ENCODE data around the gene FARS2.

DNA sequence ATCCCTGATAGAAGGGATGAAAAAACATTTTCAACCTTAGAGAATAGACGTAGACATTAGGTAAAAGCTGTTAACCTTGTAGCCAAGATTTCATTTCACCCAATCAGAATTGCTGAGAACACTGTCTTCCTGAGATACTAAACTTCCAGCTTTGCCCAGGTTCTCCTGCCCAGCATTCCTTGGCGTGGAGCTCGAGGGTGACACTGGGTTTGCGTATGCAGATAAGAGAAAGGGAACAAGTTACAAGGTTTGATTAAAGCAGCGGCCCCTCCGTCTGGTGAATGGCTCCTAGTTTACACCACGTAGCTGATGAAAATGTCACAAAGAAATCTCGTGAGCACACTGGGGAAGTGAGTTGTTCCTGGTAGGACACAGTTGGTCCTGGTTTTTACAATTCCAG lies 247.8 kb downstream of the FARS2 start:
- TF ChIP-seq EZH2 (IDR thresholded peaks at IDR 0.05; ENCODE audit: borderline replicate concordance, insufficient read depth, low read length, poor library complexity, severe bottlenecking) (no peak), EP300 (conservative IDR thresholded peaks at IDR 0.05; ENCODE audit: poor library complexity, severe bottlenecking) (no peak), CTCF (IDR thresholded peaks at IDR 0.05; ENCODE audit: poor library complexity, severe bottlenecking) (no peak), SMC3 (conservative IDR thresholded peaks at IDR 0.05; ENCODE audit: poor library complexity) (no peak), MXI1 (conservative IDR thresholded peaks at IDR 0.05; ENCODE audit: poor library complexity, severe bottlenecking) (no peak), RAD21 (conservative IDR thresholded peaks at IDR 0.05) (no peak)
